GM12891 (cell line): Measurements from ENCODE around the gene SNRNP25.

Source experiments
- POLR2A ChIP-seq: IDR thresholded peaks from 2 replicates; pipeline ENCODE4 v1.6.1; 2011; ENCODE audit warnings: low read depth, low read length, control low read depth
- POLR2AphosphoS5 ChIP-seq: IDR thresholded peaks from 2 replicates; pipeline ENCODE4 v1.6.1; 2011; ENCODE audit warnings: low read depth, low read length, control low read depth
- TAF1 ChIP-seq: IDR thresholded peaks from 2 replicates; pipeline ENCODE4 v1.6.1; 2011; ENCODE audit warnings: low read depth, low read length, control low read depth

- TF ChIP-seq POLR2A, result no peak
- no peak for TF ChIP-seq POLR2AphosphoS5
- TF ChIP-seq TAF1, result no peak
Measured at GRCh38 chr16:37511-37910, 16.1 kb upstream of the SNRNP25 start.
